Natural killer cell (primary cell): ENCODE data around the gene FAM3A. TPM values are rescaled to one million over a fixed set of nuclear protein-coding genes. Genes with fewer than 3 reads are reported as not detected.

Experiments used
- ATAC-seq, 3 donors: fragments of 150-1000 bp in 2 of 3; fragments of 200-7000 bp in 1 of 3; cut with Tn5 transposase; 1 replicate in 1 of 3; 2 replicates in 2 of 3; pipeline ENCODE4 v1.10.0; 2021; ENCODE audit warnings: mild to moderate bottlenecking in 2 of 3, moderate library complexity in 2 of 3
- DNase-seq, 2 donors: peaks; one replicate each; pipeline versions ENCODE4 v3.0.0 to v3.0.0-alpha.2; 2013 to 2021; ENCODE audit warnings: mixed read lengths in 1 of 2
- H3K27ac ChIP-seq: one replicate; pipeline ENCODE4 v1.5.1; 2013; ENCODE audit warnings: mild to moderate bottlenecking, low read length
- H3K27me3 ChIP-seq: one replicate; pipeline ENCODE4 v1.6.1; 2013; ENCODE audit warnings: low read length; ENCODE audit not compliant: control insufficient read depth, insufficient read depth
- H3K36me3 ChIP-seq: one replicate; pipeline ENCODE4 v1.6.1; 2013; ENCODE audit warnings: low read length; ENCODE audit not compliant: control insufficient read depth, insufficient read depth
- H3K4me1 ChIP-seq: one replicate; pipeline ENCODE4 v1.6.1; 2013; ENCODE audit warnings: low read length; ENCODE audit not compliant: control insufficient read depth, insufficient read depth
- H3K4me3 ChIP-seq: one replicate; pipeline ENCODE4 v1.5.1; 2013; ENCODE audit warnings: low read length
- H3K9me3 ChIP-seq: one replicate; pipeline ENCODE4 v1.6.1; 2013; ENCODE audit warnings: low read length; ENCODE audit not compliant: control insufficient read depth, insufficient read depth
- H3K27ac Mint-ChIP-seq, 2 donors: one replicate each; pipeline ENCODE4 v1.8.0; 2022; ENCODE audit warnings: mild to moderate bottlenecking in 2 of 2, mixed read lengths in 2 of 2, moderate library complexity in 1 of 2
- H3K27me3 Mint-ChIP-seq, 2 donors: one replicate each; pipeline ENCODE4 v1.8.0; 2022; ENCODE audit warnings: low read depth in 2 of 2, mixed read lengths in 2 of 2
- H3K36me3 Mint-ChIP-seq: one replicate; pipeline ENCODE4 v1.8.0; 2022; ENCODE audit warnings: mixed read lengths
- H3K4me1 Mint-ChIP-seq, 2 donors: one replicate each; pipeline ENCODE4 v1.8.0; 2022; ENCODE audit warnings: mixed read lengths in 2 of 2
- H3K4me3 Mint-ChIP-seq: one replicate; pipeline ENCODE4 v1.8.0; 2022; ENCODE audit warnings: mild to moderate bottlenecking, moderate library complexity, mixed read lengths
- H3K9me3 Mint-ChIP-seq, 2 donors: one replicate each; pipeline ENCODE4 v1.8.0; 2022; ENCODE audit warnings: mixed read lengths in 2 of 2
- CTCF ChIP-seq: fragments of 200-600 bp; IDR thresholded peaks from one replicate; pipeline ENCODE4 v1.8.0; 2022; ENCODE audit warnings: antibody characterized with exemption
- WGBS: methylation state at CpG from one replicate; pipeline ENCODE4 v1.1.7; 2013; ENCODE audit warnings: missing lambda C conversion rate; ENCODE audit not compliant: insufficient coverage; 5-methylcytosine and 5-hydroxymethylcytosine counted together
- intact Hi-C: fragments of 100-400 bp; cut with micrococcal nuclease; formaldehyde crosslinking; loops from one replicate; pipeline ENCODE4 v1.14.2; 2022
- total RNA-seq, 4 donors: library from RNA; stranded (reverse); fragments of 120-200 nt in 1 of 4; gene quantifications; one replicate each; pipeline versions ENCODE4 v1.2.3 to v1.2.4, GENCODE V29; 2013 to 2022

FAM3A gene
- total RNA-seq, 3 donors from 2014 or later (not counting 1 experiment from before 2014, with no cell fraction given), result 31.1 to 38.0 (median 37.3) TPM

GRCh38 chrX:154465601-154466000 lies 50.4 kb downstream of the FAM3A start:
- H3K9me3 Mint-ChIP-seq, result no peaks in the 10 kb centered on the region
- Histone ChIP-seq H3K4me3 (no peak overlapping the region), H3K27ac (no peak overlapping the region), H3K27me3 (no peaks in the 10 kb centered on the region), H3K36me3 (peaks cover 14% of the 10 kb centered on the region), H3K9me3 (no peaks in the 10 kb centered on the region), H3K4me1 (no peaks in the 10 kb centered on the region)
- 95% methylated on average over 14 of the region's 14 CpGs for WGBS
- intact Hi-C loops, result no loop called here
- no peak for DNase-seq
- ATAC-seq, result no peak
- H3K4me1 Mint-ChIP-seq, result peaks cover 0 to 4% of the 10 kb centered on the region in 2 donors
- TF ChIP-seq CTCF, result no peak
- no peaks in the 10 kb centered on the region for H3K27me3 Mint-ChIP-seq
- no peak overlapping the region for H3K27ac Mint-ChIP-seq
- no peak overlapping the region for H3K4me3 Mint-ChIP-seq
- H3K36me3 Mint-ChIP-seq, result no peaks in the 10 kb centered on the region

DNA sequence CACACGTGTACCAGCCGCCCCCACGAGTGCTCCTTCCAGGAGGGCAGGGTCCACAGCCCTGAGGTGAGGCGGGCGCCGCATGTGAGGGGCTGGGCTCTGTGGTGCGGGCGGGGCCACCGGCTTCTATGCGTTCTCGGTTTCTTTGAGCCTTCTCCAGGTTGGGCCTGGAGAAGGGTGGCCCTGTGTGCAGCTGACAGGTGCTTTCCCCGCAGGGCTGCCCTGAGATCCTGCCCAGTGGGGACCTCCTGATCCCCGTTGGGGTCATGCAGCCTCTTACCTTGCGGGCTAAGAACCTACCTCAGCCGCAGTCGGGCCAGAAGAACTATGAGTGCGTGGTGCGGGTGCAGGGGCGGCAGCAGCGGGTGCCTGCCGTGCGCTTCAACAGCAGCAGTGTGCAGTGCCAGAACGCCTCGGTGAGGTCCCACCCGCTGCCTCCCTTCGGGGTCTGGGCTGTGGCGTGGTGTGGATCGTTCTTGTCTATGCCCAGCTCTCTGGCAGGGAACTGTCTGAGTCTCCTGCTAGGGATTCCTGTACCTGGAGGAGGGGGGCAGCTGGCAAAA lies 51.1 kb downstream of the FAM3A start:
- Mint-ChIP-seq H3K4me3 (no peak overlapping the region), H3K27me3 (no peaks in the 10 kb centered on the region), H3K27ac (no peak overlapping the region), H3K9me3 (no peaks in the 10 kb centered on the region), H3K4me1 (peaks cover 0 to 10% of the 10 kb centered on the region in 2 donors), H3K36me3 (no peaks in the 10 kb centered on the region)
- TF ChIP-seq CTCF, result no peak
- H3K4me1 ChIP-seq, result peaks cover under 1% of the 10 kb centered on the region
- intact Hi-C loops, result no loop called here
- H3K27me3 ChIP-seq, result no peaks in the 10 kb centered on the region
- DNase-seq (no peak), ATAC-seq (no peak)
- no peak overlapping the region for H3K4me3 ChIP-seq
- peaks cover 9% of the 10 kb centered on the region for H3K36me3 ChIP-seq
- H3K9me3 ChIP-seq, result no peaks in the 10 kb centered on the region
- 96% methylated on average over 27 of the region's 28 CpGs for WGBS
- H3K27ac ChIP-seq, result no peak overlapping the region

DNA sequence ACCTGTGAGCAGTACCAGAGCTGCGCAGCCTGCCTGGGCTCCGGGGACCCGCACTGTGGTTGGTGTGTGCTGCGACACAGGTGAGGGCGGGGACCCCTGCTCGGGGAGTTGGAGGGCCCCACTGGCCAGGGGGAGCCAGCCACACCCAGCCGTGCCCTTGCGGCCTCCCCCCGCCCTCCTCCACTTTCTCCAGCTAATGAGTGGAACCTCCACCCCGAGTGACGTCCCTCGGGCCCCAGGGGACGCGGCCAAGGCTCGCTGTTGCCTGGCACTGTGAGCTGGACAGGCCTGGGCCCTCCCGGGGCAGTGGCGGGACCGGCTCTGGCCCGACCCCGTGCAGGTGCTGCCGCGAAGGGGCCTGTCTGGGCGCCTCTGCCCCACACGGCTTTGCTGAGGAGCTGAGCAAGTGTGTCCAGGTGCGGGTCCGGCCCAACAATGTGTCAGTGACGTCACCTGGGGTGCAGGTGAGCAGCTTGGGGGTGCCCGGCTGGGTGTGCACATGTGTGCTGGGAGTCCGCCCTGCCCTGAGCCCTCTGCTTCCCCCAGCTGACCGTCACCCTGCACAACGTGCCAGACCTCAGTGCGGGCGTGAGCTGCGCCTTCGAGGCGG lies 52.3 kb downstream of the FAM3A start:
- Mint-ChIP-seq H3K4me3 (no peak overlapping the region), H3K36me3 (no peaks in the 10 kb centered on the region), H3K27ac (no peak overlapping the region), H3K4me1 (peaks cover 0 to 11% of the 10 kb centered on the region in 2 donors), H3K27me3 (no peaks in the 10 kb centered on the region), H3K9me3 (no peaks in the 10 kb centered on the region)
- H3K4me3 ChIP-seq, result no peak overlapping the region
- no peaks in the 10 kb centered on the region for H3K27me3 ChIP-seq
- no peaks in the 10 kb centered on the region for H3K9me3 ChIP-seq
- peaks cover 9% of the 10 kb centered on the region for H3K36me3 ChIP-seq
- H3K27ac ChIP-seq, result no peak overlapping the region
- intact Hi-C loops, result no loop called here
- DNase-seq, result no peak
- TF ChIP-seq CTCF, result no peak
- peaks cover 12% of the 10 kb centered on the region for H3K4me1 ChIP-seq
- 94% methylated on average over 35 of the region's 36 CpGs for WGBS
- no peak for ATAC-seq

DNA sequence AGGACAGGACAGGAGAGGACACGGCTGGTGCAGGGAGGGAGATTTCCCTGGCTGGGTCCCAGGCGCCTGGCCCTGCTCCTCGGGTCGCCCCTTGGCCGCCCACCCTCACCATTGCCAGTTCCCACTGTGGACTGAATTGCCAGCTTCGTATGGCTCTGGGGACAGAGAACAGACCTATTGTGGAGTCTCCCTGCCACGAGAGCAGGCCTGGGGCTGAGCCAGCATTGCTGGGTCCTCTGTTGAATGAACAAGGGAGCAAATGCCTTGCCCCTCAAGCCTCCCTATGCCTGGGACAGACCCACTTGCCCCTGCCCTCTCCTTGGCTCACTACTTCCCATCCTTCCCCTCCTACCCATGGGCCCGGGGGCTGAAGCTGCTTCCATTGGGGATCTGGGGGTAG lies 53.6 kb downstream of the FAM3A start:
- Mint-ChIP-seq H3K36me3 (no peaks in the 10 kb centered on the region), H3K27ac (no peak overlapping the region), H3K4me1 (peaks cover 2 to 14% of the 10 kb centered on the region in 2 donors), H3K9me3 (no peaks in the 10 kb centered on the region), H3K4me3 (no peak overlapping the region), H3K27me3 (no peaks in the 10 kb centered on the region)
- H3K27ac ChIP-seq, result no peak overlapping the region
- H3K36me3 ChIP-seq, result peaks cover 7% of the 10 kb centered on the region
- intact Hi-C loops, result no loop called here
- DNase-seq (no peak), ATAC-seq (no peak)
- no peak overlapping the region for H3K4me3 ChIP-seq
- 92% methylated on average over 7 of the region's 8 CpGs for WGBS
- TF ChIP-seq CTCF, result no peak
- H3K9me3 ChIP-seq, result no peaks in the 10 kb centered on the region
- H3K27me3 ChIP-seq, result no peaks in the 10 kb centered on the region
- peaks cover 16% of the 10 kb centered on the region for H3K4me1 ChIP-seq
